Measurements from ENCODE around the gene CACNA2D2. TPM values are rescaled to one million over a fixed set of nuclear protein-coding genes. Genes with fewer than 3 reads are reported as not detected.

The CACNA2D2 gene
- total RNA-seq, 1 experiment from 2014 or later, result 22.0 TPM

DNA sequence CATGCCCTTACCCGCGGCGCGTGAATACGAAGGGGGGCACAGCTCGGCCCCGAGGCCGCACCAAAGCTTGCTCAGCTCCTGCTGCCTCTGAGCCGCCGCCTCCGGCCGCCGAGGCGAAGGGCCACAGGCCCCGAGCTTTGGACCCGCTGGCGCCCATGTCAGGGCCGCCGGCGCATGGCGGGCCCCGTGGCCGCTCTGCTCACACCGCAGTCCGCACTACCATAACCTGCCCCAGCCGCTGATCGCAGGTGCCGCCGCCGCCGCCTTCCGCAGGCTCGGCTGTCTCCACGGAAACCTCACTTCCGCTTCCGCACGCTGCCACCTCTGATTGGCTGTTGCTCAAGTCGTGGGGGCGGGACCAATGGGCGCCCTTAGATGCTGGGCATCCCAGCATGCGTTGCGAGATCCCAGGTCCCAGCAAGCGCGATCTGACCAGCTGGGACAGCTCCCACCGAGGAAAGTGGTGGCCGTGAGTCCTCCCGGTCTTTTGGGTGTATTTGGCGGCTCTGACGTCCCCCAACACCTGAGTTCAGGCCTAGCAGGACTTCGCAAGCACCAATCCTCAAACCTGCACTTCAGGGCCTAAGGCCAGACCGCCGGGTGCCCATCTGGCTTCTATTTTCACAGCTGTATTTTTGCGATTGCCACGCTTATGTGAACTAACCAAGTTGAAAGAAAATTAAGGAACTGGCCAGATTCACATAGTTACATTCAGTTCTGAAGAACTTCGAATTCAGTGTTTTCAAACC, 175.3 kb downstream of the CACNA2D2 start, which contains the start of gene TUSC2 (continued):
- TF ChIP-seq, protein P1, sequence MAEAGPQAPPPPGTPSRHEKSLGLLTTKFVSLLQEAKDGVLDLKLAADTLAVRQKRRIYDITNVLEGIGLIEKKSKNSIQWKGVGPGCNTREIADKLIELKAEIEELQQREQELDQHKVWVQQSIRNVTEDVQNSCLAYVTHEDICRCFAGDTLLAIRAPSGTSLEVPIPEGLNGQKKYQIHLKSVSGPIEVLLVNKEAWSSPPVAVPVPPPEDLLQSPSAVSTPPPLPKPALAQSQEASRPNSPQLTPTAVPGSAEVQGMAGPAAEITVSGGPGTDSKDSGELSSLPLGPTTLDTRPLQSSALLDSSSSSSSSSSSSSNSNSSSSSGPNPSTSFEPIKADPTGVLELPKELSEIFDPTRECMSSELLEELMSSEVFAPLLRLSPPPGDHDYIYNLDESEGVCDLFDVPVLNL (CRISPR knock-in tag; IDR thresholded peaks at IDR 0.05; ENCODE audit: borderline replicate concordance, low read depth), result no peak
- TF ChIP-seq MYBL2 (CRISPR knock-in tag; IDR thresholded peaks at IDR 0.05) (no peak), ZNF317 (CRISPR knock-in tag; IDR thresholded peaks at IDR 0.05; ENCODE audit: borderline replicate concordance, low read depth) (no peak), SMAD4 (CRISPR knock-in tag; IDR thresholded peaks at IDR 0.05) (no peak), CREB1 (CRISPR knock-in tag; IDR thresholded peaks at IDR 0.05) (no peak), IRF2 (CRISPR knock-in tag; IDR thresholded peaks at IDR 0.05; ENCODE audit: borderline replicate concordance, low read depth) (no peak), SMAD3 (CRISPR knock-in tag; IDR thresholded peaks at IDR 0.05; ENCODE audit: borderline replicate concordance) (peak; percentile 78; the same call in 1 of the 2 replicates), ZNF396 (CRISPR knock-in tag; IDR thresholded peaks at IDR 0.05; ENCODE audit: borderline replicate concordance) (no peak)
- TF ChIP-seq, protein P2, sequence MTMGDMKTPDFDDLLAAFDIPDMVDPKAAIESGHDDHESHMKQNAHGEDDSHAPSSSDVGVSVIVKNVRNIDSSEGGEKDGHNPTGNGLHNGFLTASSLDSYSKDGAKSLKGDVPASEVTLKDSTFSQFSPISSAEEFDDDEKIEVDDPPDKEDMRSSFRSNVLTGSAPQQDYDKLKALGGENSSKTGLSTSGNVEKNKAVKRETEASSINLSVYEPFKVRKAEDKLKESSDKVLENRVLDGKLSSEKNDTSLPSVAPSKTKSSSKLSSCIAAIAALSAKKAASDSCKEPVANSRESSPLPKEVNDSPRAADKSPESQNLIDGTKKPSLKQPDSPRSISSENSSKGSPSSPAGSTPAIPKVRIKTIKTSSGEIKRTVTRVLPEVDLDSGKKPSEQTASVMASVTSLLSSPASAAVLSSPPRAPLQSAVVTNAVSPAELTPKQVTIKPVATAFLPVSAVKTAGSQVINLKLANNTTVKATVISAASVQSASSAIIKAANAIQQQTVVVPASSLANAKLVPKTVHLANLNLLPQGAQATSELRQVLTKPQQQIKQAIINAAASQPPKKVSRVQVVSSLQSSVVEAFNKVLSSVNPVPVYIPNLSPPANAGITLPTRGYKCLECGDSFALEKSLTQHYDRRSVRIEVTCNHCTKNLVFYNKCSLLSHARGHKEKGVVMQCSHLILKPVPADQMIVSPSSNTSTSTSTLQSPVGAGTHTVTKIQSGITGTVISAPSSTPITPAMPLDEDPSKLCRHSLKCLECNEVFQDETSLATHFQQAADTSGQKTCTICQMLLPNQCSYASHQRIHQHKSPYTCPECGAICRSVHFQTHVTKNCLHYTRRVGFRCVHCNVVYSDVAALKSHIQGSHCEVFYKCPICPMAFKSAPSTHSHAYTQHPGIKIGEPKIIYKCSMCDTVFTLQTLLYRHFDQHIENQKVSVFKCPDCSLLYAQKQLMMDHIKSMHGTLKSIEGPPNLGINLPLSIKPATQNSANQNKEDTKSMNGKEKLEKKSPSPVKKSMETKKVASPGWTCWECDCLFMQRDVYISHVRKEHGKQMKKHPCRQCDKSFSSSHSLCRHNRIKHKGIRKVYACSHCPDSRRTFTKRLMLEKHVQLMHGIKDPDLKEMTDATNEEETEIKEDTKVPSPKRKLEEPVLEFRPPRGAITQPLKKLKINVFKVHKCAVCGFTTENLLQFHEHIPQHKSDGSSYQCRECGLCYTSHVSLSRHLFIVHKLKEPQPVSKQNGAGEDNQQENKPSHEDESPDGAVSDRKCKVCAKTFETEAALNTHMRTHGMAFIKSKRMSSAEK (CRISPR knock-in tag; IDR thresholded peaks at IDR 0.05; ENCODE audit: borderline replicate concordance), result no peak
- TF ChIP-seq, protein P3, sequence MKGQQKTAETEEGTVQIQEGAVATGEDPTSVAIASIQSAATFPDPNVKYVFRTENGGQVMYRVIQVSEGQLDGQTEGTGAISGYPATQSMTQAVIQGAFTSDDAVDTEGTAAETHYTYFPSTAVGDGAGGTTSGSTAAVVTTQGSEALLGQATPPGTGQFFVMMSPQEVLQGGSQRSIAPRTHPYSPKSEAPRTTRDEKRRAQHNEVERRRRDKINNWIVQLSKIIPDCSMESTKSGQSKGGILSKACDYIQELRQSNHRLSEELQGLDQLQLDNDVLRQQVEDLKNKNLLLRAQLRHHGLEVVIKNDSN (CRISPR knock-in tag; IDR thresholded peaks at IDR 0.05), result 0 out of 2 replicates have a peak, but pooled peaks have one; percentile 16
- TF ChIP-seq, protein P4, sequence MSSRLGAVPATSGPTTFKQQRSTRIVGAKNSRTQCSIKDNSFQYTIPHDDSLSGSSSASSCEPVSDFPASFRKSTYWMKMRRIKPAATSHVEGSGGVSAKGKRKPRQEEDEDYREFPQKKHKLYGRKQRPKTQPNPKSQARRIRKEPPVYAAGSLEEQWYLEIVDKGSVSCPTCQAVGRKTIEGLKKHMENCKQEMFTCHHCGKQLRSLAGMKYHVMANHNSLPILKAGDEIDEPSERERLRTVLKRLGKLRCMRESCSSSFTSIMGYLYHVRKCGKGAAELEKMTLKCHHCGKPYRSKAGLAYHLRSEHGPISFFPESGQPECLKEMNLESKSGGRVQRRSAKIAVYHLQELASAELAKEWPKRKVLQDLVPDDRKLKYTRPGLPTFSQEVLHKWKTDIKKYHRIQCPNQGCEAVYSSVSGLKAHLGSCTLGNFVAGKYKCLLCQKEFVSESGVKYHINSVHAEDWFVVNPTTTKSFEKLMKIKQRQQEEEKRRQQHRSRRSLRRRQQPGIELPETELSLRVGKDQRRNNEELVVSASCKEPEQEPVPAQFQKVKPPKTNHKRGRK (CRISPR knock-in tag; IDR thresholded peaks at IDR 0.05; ENCODE audit: borderline replicate concordance), result no peak

DNA sequence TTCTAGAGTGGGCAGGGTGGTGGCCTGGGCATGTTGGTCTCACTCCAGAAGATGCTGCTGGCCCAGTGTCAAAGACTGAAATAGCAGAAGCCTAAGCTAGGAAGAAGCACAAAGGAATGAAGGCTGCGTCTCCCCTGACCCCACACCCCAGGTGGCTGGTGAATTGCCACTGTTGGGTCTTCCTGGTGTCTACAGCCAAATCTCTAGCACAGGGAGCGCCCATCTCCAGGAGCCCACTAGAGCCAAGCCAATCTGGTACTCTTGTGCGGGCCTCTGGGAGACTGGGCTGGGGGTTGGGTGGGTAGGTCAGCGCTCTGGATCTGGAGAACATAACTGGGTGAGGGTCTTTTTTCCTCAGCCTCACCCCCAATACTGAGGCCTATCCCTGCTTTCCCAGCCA, 176.3 kb downstream of the CACNA2D2 start:
- H3K36me3 Mint-ChIP-seq, result peaks cover 26% of the 10 kb centered on the region
- H3K4me3 Mint-ChIP-seq, result peak overlapping the region; percentile 84
- H3K27ac Mint-ChIP-seq, result no peak overlapping the region
- ATAC-seq (no peak), DNase-seq (ENCODE audit: low spot score) (no peak)
- no peak for TF ChIP-seq OVOL2 (CRISPR knock-in tag; IDR thresholded peaks at IDR 0.05; ENCODE audit: borderline replicate concordance)
- no peak for TF ChIP-seq ZNF121 (CRISPR knock-in tag; IDR thresholded peaks at IDR 0.05)
- no peak for TF ChIP-seq CREB1 (CRISPR knock-in tag; IDR thresholded peaks at IDR 0.05)
- no peaks in the 10 kb centered on the region for H3K9me3 Mint-ChIP-seq
- H3K27me3 Mint-ChIP-seq (ENCODE audit: low read depth), result no peaks in the 10 kb centered on the region
- ChIA-PET POLR2A (interaction anchor here (1.1 to 1.7 kb wide), 3 partner anchors 10 to 52 kb away, joined by 3 to 21 read pairs (median 3); partner anchors contain the start of gene HYAL1), CTCF (interaction anchor here (1.3 to 1.7 kb wide), 5 partner anchors 10 to 223 kb away, joined by 3 to 23 read pairs (median 10); partner anchors contain the start of gene HYAL1)
- peaks cover 30% of the 10 kb centered on the region for H3K4me1 Mint-ChIP-seq

DNA sequence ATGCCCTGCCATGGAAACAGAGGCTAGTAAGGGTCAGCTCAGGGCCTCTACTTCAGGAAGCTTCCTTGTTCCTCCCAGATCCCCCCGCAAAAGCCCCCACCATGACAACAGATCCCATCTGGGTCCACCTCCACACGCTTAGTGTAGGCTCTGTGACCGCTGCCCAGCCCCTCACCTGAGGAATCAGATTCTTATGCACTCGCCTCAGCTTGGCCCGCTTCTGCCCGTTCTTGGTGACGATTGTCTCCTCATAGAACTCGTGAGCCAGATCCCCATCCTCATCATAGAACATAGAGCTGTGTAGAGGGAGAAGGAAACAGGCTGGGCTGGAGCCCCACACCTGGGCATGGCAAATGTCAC, 177.3 kb downstream of the CACNA2D2 start:
- no peaks in the 10 kb centered on the region for H3K27me3 Mint-ChIP-seq (ENCODE audit: low read depth)
- POLR2A ChIA-PET, result interaction anchor here (0.8 kb wide), 1 partner anchor 11 kb away, joined by 3 read pairs; no protein-coding TSS in a partner anchor
- peak overlapping the region; percentile 29; the same call in 1 of the 2 replicates for H3K4me3 Mint-ChIP-seq
- H3K9me3 Mint-ChIP-seq, result no peaks in the 10 kb centered on the region
- ATAC-seq (no peak), DNase-seq (ENCODE audit: low spot score) (no peak)
- TF ChIP-seq, protein P5, sequence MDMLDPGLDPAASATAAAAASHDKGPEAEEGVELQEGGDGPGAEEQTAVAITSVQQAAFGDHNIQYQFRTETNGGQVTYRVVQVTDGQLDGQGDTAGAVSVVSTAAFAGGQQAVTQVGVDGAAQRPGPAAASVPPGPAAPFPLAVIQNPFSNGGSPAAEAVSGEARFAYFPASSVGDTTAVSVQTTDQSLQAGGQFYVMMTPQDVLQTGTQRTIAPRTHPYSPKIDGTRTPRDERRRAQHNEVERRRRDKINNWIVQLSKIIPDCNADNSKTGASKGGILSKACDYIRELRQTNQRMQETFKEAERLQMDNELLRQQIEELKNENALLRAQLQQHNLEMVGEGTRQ (CRISPR knock-in tag; IDR thresholded peaks at IDR 0.05), result no peak
- no peak for TF ChIP-seq ZNF232 (CRISPR knock-in tag; IDR thresholded peaks at IDR 0.05)
- no peak for TF ChIP-seq NR3C1 (CRISPR knock-in tag; conservative IDR thresholded peaks at IDR 0.05; ENCODE audit: low read depth)
- no peak for TF ChIP-seq ZNF317 (CRISPR knock-in tag; IDR thresholded peaks at IDR 0.05; ENCODE audit: borderline replicate concordance, low read depth)
- TF ChIP-seq, protein P6, sequence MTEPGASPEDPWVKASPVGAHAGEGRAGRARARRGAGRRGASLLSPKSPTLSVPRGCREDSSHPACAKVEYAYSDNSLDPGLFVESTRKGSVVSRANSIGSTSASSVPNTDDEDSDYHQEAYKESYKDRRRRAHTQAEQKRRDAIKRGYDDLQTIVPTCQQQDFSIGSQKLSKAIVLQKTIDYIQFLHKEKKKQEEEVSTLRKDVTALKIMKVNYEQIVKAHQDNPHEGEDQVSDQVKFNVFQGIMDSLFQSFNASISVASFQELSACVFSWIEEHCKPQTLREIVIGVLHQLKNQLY (CRISPR knock-in tag; IDR thresholded peaks at IDR 0.05), result no peak
- TF ChIP-seq NR2C2 (CRISPR knock-in tag; IDR thresholded peaks at IDR 0.05), result no peak
- no peak for TF ChIP-seq ZNF121 (CRISPR knock-in tag; IDR thresholded peaks at IDR 0.05)
- no peak for TF ChIP-seq PRRX2 (CRISPR knock-in tag; IDR thresholded peaks at IDR 0.05)
- TF ChIP-seq, protein P7, sequence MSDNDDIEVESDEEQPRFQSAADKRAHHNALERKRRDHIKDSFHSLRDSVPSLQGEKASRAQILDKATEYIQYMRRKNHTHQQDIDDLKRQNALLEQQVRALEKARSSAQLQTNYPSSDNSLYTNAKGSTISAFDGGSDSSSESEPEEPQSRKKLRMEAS (CRISPR knock-in tag; IDR thresholded peaks at IDR 0.05), result no peak
- TF ChIP-seq ZNF423 (CRISPR knock-in tag; IDR thresholded peaks at IDR 0.05), result no peak
- H3K4me1 Mint-ChIP-seq, result peaks cover 30% of the 10 kb centered on the region
- no peak overlapping the region for H3K27ac Mint-ChIP-seq
- CTCF ChIA-PET, result no interaction called here
- peaks cover 18% of the 10 kb centered on the region for H3K36me3 Mint-ChIP-seq
